Left ventricle myocardium inferior (tissue), 1 donor: Measurements from ENCODE around the gene MASP1. TPM values are rescaled to one million over a fixed set of nuclear protein-coding genes. Genes with fewer than 3 reads are reported as not detected.

Experiments
- DNase-seq: peaks from one replicate; pipeline ENCODE4 v3.0.0-alpha.2; 2020
- H3K27ac ChIP-seq: fragments of 200-600 bp; replicated peaks from 2 replicates; pipeline ENCODE4 v1.8.0; 2021
- H3K27me3 ChIP-seq: fragments of 200-600 bp; 2 replicates; pipeline ENCODE4 v1.8.0; 2021; ENCODE audit warnings: low read depth
- H3K36me3 ChIP-seq: fragments of 200-600 bp; 2 replicates; pipeline ENCODE4 v1.8.0; 2021
- H3K4me1 ChIP-seq: fragments of 200-600 bp; 2 replicates; pipeline ENCODE4 v1.8.0; 2021
- H3K4me3 ChIP-seq: fragments of 200-600 bp; 2 replicates; pipeline ENCODE4 v1.8.0; 2021; ENCODE audit warnings: mild to moderate bottlenecking, moderate library complexity
- H3K9me3 ChIP-seq: fragments of 200-600 bp; replicated peaks from 2 replicates; pipeline ENCODE4 v1.8.0; 2021
- CTCF ChIP-seq: fragments of 200-600 bp; IDR thresholded peaks from 2 replicates; pipeline ENCODE4 v1.8.0; 2021; ENCODE audit warnings: antibody characterized with exemption, mild to moderate bottlenecking, borderline replicate concordance
- intact Hi-C: fragments of 100-400 bp; cut with micrococcal nuclease; formaldehyde crosslinking; loops from one replicate; pipeline ENCODE4 v1.11.0; 2022
- total RNA-seq: library from RNA; stranded (reverse); fragmentation: NEBNext Ultra II Directional; extraction: Animal tissue kit (Norgen Biotek cat#: 25700); gene quantifications from one replicate; pipeline ENCODE4 v1.2.1, GENCODE V29; 2021
- donor health status: DM: no; HTN: yes; CAD: no; lungs with severe emphysema.

The MASP1 gene
- total RNA-seq, 1 donor from 2014 or later: 214 TPM

GRCh38 chr3:187290503-187290902 lies 1.0 kb downstream of the MASP1 start:
- no peak for DNase-seq
- H3K27ac ChIP-seq: peak overlapping the region; percentile 88
- intact Hi-C loops: no loop called here
- TF ChIP-seq CTCF: no peak
- no peaks in the 10 kb centered on the region for H3K9me3 ChIP-seq
- peaks cover 5% of the 10 kb centered on the region for H3K36me3 ChIP-seq
- H3K4me3 ChIP-seq: peak overlapping the region; percentile 71
- no peaks in the 10 kb centered on the region for H3K27me3 ChIP-seq
- peaks cover 68% of the 10 kb centered on the region for H3K4me1 ChIP-seq

GRCh38 chr3:187288855-187289605 lies 2.5 kb downstream of the MASP1 start:
- Histone ChIP-seq H3K36me3 (peaks cover 18% of the 10 kb centered on the region), H3K4me3 (peak overlapping the region; percentile 71), H3K9me3 (no peaks in the 10 kb centered on the region), H3K4me1 (peaks cover 68% of the 10 kb centered on the region), H3K27me3 (no peaks in the 10 kb centered on the region), H3K27ac (peak overlapping the region; percentile 88)
- intact Hi-C loops: no loop called here
- no peak for DNase-seq
- no peak for TF ChIP-seq CTCF

GRCh38 chr3:187288131-187288854 lies 3.2 kb downstream of the MASP1 start:
- Histone ChIP-seq H3K4me3 (peak overlapping the region; percentile 71), H3K4me1 (peaks cover 61% of the 10 kb centered on the region), H3K27ac (peak overlapping the region; percentile 88), H3K27me3 (no peaks in the 10 kb centered on the region), H3K36me3 (peaks cover 19% of the 10 kb centered on the region), H3K9me3 (no peaks in the 10 kb centered on the region)
- TF ChIP-seq CTCF: no peak
- DNase-seq: no peak
- intact Hi-C loops: no loop called here

- no peak for DNase-seq
- H3K27me3 ChIP-seq: no peaks in the 10 kb centered on the region
- TF ChIP-seq CTCF: no peak
- H3K36me3 ChIP-seq: peaks cover 19% of the 10 kb centered on the region
- intact Hi-C loops: no loop called here
- H3K9me3 ChIP-seq: no peaks in the 10 kb centered on the region
- peaks cover 50% of the 10 kb centered on the region for H3K4me1 ChIP-seq
- H3K4me3 ChIP-seq: no peak overlapping the region
- no peak overlapping the region for H3K27ac ChIP-seq
Observed at GRCh38 chr3:187287256-187287655, 4.3 kb downstream of the MASP1 start.

- H3K36me3 ChIP-seq: peaks cover 19% of the 10 kb centered on the region
- no peak overlapping the region for H3K4me3 ChIP-seq
- intact Hi-C loops: no loop called here
- no peaks in the 10 kb centered on the region for H3K27me3 ChIP-seq
- no peak overlapping the region for H3K27ac ChIP-seq
- DNase-seq: no peak
- TF ChIP-seq CTCF: no peak
- no peaks in the 10 kb centered on the region for H3K9me3 ChIP-seq
- H3K4me1 ChIP-seq: peaks cover 47% of the 10 kb centered on the region
Observed at GRCh38 chr3:187286467-187287059, 5.0 kb downstream of the MASP1 start.
